Middle frontal gyrus (tissue), 1 donor: ENCODE data around the gene MAP7D1.
"Not testable (repeated sequence)": the region's sequence is repeated elsewhere in the genome, so short reads cannot be mapped to it uniquely, and the experiment has no call there.

Experiments
- DNase-seq: peaks from one replicate; pipeline ENCODE4 v3.0.0-alpha.2; 2015; ENCODE audit warnings: low spot score; ENCODE audit errors: extremely low spot score

Gene MAP7D1

GRCh38 chr1:36166938-36167905 is 11.3 kb downstream of the MAP7D1 start:
- no peak for DNase-seq

- DNase-seq: no peak
Measured at GRCh38 chr1:36168514-36168913, 12.6 kb downstream of the MAP7D1 start.

DNA sequence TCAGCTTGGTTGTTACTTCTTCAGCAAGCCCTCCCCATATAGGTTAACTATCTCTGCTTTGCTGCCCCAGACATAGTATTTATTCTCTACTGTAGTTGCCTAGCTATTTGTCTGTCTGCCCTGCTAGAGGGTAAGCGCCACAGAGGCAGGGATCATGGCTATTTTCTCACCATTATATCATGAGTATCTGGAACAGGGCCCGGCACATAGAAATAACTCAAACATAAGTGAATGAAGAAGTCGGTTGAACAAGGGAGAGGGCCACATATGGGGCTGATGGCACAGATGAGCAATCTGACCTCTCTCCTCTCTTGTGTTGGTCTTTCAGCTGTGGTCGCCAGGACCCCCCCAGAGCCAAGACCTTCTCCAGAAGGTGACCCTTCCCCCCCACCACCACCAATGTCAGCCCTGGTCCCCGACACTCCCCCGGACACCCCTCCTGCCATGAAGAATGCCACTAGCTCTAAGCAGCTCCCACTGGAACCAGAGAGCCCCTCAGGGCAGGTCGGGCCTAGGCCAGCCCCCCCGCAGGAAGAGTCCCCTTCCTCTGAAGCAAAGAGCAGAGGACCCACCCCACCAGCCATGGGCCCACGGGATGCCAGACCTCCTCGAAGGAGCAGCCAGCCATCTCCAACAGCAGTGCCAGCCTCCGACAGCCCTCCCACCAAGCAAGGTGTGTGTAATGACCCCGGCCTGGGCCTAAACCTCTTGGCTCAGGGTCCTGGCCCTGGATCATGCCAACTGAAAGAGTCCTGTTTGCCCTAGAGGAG is 14.9 kb downstream of the MAP7D1 start:
- DNase-seq: no peak

DNA sequence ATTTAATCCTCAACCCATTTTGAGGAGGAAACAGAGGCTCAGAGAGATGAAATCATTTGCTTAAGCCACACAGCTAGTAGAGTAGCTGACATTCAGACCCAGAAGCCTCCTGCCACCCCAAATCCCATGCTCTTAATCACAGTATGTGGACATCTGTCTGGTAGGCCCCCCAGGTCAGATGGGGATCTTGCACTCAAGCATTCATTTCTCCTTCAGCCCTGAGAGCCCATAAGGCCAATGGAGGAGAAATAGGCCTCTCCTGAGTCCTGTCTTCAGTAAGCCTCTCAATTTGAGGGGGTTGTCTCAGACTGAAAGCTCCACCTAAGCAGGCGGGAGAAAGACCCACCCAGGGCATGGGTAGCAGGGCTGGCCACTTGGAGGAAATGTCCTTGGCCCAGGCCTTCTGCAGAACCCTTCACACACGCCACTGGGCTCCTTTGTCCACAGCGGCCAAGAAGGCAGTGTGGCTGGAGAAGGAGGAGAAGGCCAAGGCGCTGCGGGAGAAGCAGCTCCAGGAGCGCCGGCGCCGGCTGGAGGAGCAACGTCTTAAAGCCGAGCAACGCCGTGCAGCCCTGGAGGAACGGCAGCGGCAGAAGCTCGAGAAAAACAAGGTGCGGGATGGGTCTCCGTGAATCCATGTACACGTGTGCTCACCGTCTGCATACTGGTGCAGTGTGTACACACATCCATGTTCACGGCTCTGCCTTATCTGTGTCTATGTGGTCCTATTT is 16.2 kb downstream of the MAP7D1 start:
- DNase-seq: no peak

DNA sequence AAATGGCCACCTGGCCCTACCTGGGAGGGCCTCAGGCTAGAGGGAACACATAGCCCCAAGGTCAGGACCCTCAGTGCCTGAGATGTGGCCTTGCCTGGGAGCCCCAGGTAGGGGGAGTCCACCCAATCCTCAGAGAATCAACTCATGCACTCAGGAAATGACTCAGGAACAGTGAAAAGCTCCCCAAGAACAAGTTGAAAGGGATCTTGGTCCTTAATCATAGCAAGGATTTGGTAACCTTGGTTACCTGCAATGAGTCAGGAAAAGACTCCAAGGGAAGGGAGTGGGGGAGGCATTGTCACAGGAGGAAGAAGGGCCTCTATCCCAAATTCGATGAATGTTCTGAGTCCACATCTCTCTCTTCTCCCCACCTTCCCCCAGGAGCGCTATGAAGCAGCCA is 17.0 kb downstream of the MAP7D1 start:
- no peak for DNase-seq

- no peak for DNase-seq
Measured at GRCh38 chr1:36174713-36175112, 18.8 kb downstream of the MAP7D1 start.

DNA sequence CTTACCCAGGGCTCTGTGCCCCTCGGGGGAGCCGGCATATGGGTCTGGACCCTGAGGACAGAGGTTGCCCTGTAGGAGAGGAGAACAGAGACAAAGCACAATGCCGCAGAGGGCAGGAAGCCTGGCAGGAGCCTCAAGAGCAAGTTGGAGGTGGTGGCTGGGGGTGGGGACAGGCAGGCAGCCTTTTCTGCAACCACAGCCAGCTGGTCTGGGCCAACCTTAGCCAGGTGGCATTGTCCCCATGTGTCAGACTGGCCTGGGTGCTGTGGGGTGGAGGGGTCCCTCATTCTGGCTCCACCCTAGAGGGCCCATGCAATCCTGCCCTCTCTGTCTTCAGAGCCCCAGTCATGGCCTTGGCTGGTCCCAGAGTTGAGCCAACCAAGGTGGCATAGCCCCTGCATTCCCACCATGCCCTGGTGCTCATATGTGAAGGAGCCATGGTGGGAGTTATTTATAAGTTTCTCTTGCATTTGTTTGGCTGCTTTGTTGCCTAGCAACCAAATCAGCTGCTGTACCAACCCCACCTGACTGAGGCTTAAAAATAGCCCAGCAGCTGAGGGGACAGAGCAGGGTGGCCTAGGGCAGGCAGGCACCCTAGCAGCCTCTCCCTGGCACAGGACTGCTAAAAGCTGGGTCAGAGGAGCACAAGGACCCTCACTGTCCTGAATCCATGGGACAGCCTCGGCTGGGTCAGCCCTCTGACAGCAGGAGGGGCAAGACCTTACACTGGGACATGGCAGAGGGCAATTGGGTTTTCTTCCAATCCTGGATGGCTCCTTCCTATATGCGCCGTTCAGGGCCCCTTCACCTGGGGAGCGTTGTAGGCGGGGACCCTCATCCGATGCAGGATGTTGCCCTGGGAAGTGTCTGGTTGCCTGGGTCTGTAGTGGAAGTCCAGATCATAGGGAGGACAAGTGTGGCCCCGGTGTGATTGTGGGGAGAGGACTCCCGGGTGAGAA is 19.5 kb downstream of the MAP7D1 start:
- DNase-seq: no peak

GRCh38 chr1:36176106-36176949 is 20.4 kb downstream of the MAP7D1 start:
- DNase-seq: no peak

DNA sequence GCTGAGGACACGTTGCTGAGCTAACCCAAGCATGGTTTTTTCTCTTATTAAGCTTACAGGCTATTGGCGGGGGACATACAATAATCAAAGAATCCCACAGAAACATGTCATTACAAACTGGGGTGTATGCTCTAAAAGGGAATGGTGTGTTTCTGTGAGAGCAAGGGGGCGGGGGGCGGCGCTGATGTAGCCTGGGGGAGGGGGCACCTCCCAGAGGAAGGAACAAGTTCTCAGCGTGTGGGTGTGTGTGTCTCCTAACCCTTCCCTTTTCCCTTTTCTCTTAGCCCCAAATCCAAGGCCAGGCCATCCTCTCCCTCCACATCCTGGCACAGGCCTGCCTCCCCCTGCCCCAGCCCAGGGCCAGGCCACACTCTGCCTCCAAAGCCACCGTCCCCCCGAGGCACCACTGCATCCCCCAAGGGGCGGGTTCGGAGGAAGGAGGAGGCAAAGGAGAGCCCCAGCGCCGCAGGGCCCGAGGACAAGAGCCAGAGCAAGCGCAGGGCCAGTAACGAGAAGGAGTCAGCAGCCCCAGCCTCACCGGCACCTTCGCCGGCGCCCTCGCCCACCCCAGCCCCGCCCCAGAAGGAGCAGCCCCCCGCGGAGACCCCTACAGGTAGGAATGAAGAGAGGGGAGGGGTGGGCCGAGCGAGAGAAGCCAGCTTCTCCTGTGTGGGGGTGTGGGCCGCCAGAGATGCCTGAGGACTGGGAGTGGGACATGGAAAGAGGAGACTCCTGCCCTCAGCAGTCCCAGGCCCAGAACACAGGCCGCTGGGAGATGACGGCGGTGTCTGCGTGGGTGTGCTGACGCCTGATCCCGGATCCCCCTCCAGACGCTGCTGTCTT is 21.9 kb downstream of the MAP7D1 start:
- DNase-seq: no peak

GRCh38 chr1:36178471-36179219 is 22.7 kb downstream of the MAP7D1 start:
- no peak for DNase-seq

DNA sequence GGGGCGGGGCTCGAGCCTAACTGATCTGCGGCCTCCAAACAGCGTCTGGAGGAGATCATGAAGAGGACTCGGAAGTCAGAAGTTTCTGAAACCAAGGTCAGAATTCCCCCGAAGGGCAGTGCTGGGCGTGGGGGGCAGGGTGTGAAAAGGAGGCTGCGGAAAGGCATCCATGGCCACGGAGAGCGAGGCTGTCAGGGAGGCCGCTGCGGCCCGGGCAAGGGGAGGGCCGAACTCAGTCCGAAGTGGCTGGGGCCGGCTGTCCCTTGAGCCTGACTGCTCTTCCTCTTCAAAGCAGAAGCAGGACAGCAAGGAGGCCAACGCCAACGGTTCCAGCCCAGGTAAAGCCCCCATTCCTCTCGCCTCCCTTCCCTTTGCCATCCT is 23.2 kb downstream of the MAP7D1 start:
- no peak for DNase-seq

DNA sequence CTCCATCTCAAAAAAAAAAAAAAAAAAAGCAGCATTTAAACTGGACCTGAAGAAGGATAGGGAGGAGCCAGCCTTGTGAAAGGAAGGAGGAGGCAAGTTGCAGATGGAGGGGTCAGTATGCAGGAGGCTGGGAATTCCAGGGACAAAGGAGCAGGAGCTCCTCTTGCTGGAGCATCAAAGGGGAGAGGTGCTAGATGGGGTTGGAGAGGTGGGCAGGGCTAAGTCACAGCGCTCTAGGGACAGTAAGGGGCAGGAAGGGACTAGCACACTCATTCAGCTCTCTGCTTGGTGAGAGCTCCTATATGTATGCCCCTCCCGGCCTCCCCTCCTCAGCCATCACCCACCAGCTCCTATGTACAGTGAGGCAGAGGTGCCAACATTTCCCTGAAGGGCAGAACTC is 26.8 kb downstream of the MAP7D1 start:
- DNase-seq: no peak

GRCh38 chr1:36183309-36183856 is 27.4 kb downstream of the MAP7D1 start:
- DNase-seq: no peak

DNA sequence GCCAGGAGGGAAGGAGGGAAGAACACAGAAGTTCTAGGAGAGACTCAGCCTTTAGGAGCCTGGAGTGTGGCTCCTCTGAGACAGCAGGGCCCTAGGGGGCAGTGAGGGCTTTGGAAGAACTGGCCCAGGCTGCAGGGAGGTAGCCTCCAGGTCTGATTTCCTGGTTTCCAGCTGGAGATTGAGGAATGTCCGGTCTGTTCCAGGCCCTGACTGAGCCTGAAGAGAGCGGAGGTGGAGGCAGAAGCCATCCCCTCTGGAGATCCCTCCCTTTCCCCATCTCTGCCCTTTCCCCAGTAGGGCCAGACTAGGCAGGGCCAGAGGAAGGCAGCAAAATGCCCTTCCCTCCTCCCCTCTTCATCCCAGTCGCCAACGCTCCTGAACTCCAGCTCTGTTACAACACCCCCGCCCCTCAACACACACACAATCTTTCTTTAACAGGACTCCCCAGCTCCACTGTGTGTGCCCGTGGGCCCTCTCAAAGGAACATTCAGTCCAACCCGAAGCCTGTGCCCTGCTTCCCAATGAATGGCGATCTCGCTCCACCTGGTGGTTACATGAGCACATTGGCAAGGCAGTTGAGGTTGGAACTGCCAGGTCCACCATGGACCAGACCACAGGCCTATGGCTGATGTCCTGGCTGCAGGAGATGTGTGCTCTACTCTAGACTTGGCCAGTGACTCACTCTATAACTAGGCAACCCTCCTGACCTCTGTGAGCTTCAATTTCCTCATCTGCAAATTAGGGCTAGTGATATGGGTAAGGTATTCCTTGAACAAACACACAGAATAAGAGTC is 32.0 kb downstream of the MAP7D1 start:
- DNase-seq: peak; percentile 82

DNA sequence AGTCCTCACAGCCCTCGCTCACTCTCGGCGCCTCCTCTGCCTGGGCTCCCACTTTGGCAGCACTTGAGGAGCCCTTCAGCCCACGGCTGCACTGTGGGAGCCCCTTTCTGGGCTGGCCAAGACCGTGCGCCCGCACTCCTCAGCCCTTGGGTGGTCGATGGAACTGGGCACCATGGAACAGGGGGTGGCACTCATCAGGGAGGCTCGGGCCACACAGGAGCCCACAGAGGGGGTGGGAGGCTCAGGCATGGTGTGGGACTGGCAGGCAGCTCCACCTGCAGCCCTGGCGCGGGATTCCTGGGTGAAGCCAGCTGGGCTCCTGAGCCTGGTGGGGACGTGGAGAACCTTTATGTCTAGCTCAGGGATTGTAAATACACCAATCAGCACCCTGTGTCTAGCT is 40.8 kb downstream of the MAP7D1 start:
- not testable (repeated sequence) for DNase-seq

DNA sequence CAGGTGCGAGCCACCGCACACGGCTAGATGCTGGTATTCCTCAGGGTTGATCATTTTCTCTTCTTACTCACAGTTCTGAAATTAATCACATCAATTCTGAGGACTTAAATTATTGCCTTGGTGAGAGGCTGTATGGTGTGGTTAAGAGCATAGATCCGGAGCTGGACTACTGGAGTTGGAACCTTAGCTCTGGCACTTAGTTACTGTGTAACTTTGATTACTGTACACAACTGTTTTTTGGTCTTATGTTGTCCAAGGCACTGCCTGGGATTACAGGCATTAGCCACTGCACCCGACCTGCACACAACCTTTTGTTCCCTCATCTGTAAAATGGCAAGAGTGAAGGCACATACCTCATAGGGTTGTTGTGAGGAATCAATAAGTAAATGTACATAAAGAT is 42.7 kb downstream of the MAP7D1 start:
- no peak for DNase-seq
